ENCODE measurements around the gene SPP2. TPM values are rescaled to one million over a fixed set of nuclear protein-coding genes. Genes with fewer than 3 reads are reported as not detected.

SPP2 gene
- total RNA-seq, 1 experiment from 2014 or later = not detected

DNA sequence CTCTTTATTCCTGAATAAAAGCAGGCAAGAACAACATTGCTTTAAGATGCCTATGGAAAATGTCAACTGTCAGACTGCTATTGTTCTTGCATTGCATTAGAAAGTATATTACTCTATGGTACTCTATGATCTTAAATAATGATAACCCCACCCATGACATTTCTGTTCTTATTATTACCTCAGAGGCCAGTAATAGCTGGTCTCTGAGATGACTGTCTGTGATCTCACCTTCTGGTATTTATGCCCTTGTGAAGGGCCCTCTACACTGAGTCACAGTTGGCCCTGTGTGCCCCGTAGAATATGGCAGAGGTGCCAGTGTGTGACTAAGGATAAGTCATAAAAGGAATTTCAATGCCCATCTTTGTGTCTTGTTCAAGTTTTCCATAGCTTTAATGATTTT, 61.0 kb downstream of the SPP2 start:
- Mint-ChIP-seq H3K36me3 (ENCODE audit: insufficient read depth in 1 of 3, low read depth in 3 of 3) (no peaks in the 10 kb centered on the region), H3K27ac (no peak overlapping the region), H3K9me3 (peaks cover 2 to 3% of the 10 kb centered on the region in 2 experiments; a peak in 3 of 5 replicates), H3K27me3 (ENCODE audit: low read depth) (peaks cover 16% of the 10 kb centered on the region), H3K4me1 (no peaks in the 10 kb centered on the region), H3K4me3 (no peak overlapping the region)
- Histone ChIP-seq H4K8ac (replicated peaks; ENCODE audit: insufficient read length, low read depth, low read length) (no peak overlapping the region), H2AK5ac (ENCODE audit: insufficient read length, low read length) (no peak overlapping the region), H2BK15ac (ENCODE audit: low read depth, low read length) (no peak overlapping the region), H3K27ac (ENCODE audit: insufficient read length, low read depth, low read length) (no peak overlapping the region), H3K27me3 (ENCODE audit: insufficient read depth, low read length) (no peaks in the 10 kb centered on the region), H3K79me2 (ENCODE audit: insufficient read depth, low read length) (no peaks in the 10 kb centered on the region), H2AFZ (ENCODE audit: low read length) (no peak overlapping the region), H2BK12ac (ENCODE audit: insufficient read length, low read depth, low read length) (no peak overlapping the region), H2BK20ac (ENCODE audit: low read depth, low read length, poor library complexity, severe bottlenecking) (no peak overlapping the region), H3K9ac (ENCODE audit: extremely low read depth, insufficient read length, low read length) (no peak overlapping the region), H3K18ac (ENCODE audit: insufficient read length, low read depth, low read length) (no peak overlapping the region), H3K14ac (ENCODE audit: insufficient read depth, low read length) (no peak overlapping the region), H3K23me2 (ENCODE audit: insufficient read length, low read depth, low read length, poor library complexity, severe bottlenecking) (no peaks in the 10 kb centered on the region), H3K4ac (ENCODE audit: low read depth, low read length) (no peak overlapping the region), H4K20me1 (ENCODE audit: control insufficient read depth, insufficient read depth, insufficient read length) (no peaks in the 10 kb centered on the region), H3K9me3 (ENCODE audit: control insufficient read depth, low read depth, low read length) (no peaks in the 10 kb centered on the region), H3T11ph (ENCODE audit: low read length) (no peak overlapping the region), H3K79me1 (ENCODE audit: insufficient read depth, low read depth, low read length, poor library complexity, severe bottlenecking) (no peaks in the 10 kb centered on the region), H2BK120ac (ENCODE audit: low read depth, low read length, poor library complexity, severe bottlenecking) (no peak overlapping the region), H3K23ac (ENCODE audit: insufficient read length, low read depth, low read length) (no peak overlapping the region), H4K5ac (ENCODE audit: insufficient read length, low read depth, low read length) (no peak overlapping the region), H3K56ac (ENCODE audit: insufficient read length, low read depth, low read length) (no peak overlapping the region), H3K4me2 (ENCODE audit: insufficient read depth, insufficient read length, low read length) (no peak overlapping the region), H4K91ac (ENCODE audit: insufficient read length, low read depth, low read length) (no peak overlapping the region), H3K4me1 (ENCODE audit: insufficient read depth, low read length) (no peaks in the 10 kb centered on the region), H2BK5ac (ENCODE audit: insufficient read length, low read length) (no peak overlapping the region)
- TF ChIP-seq, protein P1, sequence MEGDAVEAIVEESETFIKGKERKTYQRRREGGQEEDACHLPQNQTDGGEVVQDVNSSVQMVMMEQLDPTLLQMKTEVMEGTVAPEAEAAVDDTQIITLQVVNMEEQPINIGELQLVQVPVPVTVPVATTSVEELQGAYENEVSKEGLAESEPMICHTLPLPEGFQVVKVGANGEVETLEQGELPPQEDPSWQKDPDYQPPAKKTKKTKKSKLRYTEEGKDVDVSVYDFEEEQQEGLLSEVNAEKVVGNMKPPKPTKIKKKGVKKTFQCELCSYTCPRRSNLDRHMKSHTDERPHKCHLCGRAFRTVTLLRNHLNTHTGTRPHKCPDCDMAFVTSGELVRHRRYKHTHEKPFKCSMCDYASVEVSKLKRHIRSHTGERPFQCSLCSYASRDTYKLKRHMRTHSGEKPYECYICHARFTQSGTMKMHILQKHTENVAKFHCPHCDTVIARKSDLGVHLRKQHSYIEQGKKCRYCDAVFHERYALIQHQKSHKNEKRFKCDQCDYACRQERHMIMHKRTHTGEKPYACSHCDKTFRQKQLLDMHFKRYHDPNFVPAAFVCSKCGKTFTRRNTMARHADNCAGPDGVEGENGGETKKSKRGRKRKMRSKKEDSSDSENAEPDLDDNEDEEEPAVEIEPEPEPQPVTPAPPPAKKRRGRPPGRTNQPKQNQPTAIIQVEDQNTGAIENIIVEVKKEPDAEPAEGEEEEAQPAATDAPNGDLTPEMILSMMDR (conservative IDR thresholded peaks at IDR 0.05) = no peak
- no peak for DNase-seq
- no CpG with 5 or more reads among the region's 1 CpG for WGBS (ENCODE audit: extremely low coverage, insufficient read length, low lambda C conversion rate)

Data from H9 (cell line).